ENCODE measurements around the gene POLR1G. TPM values are rescaled to one million over a fixed set of nuclear protein-coding genes. Genes with fewer than 3 reads are reported as not detected.

POLR1G gene
- total RNA-seq, 1 experiment from 2014 or later: 43.4 TPM

- Histone ChIP-seq H3K27me3 (ENCODE audit: insufficient read depth, low read length) (no peaks in the 10 kb centered on the region; the same call in 1 of the 2 replicates), H3K4ac (ENCODE audit: low read depth, low read length) (no peak overlapping the region), H4K8ac (replicated peaks; ENCODE audit: insufficient read length, low read depth, low read length) (no peak overlapping the region), H3K4me1 (ENCODE audit: insufficient read depth, low read length) (no peaks in the 10 kb centered on the region), H2AFZ (ENCODE audit: low read length) (no peak overlapping the region), H3K23ac (ENCODE audit: insufficient read length, low read depth, low read length) (no peak overlapping the region), H3K23me2 (ENCODE audit: insufficient read length, low read depth, low read length, poor library complexity, severe bottlenecking) (peaks cover 6% of the 10 kb centered on the region), H3T11ph (ENCODE audit: low read length) (no peak overlapping the region), H4K91ac (ENCODE audit: insufficient read length, low read depth, low read length) (no peak overlapping the region), H4K20me1 (ENCODE audit: control insufficient read depth, insufficient read depth, insufficient read length) (no peaks in the 10 kb centered on the region), H2BK5ac (ENCODE audit: insufficient read length, low read length) (no peak overlapping the region), H3K79me2 (ENCODE audit: insufficient read depth, low read length) (no peaks in the 10 kb centered on the region), H2BK120ac (ENCODE audit: low read depth, low read length, poor library complexity, severe bottlenecking) (no peak overlapping the region), H3K79me1 (ENCODE audit: insufficient read depth, low read depth, low read length, poor library complexity, severe bottlenecking) (no peaks in the 10 kb centered on the region), H3K9ac (ENCODE audit: extremely low read depth, insufficient read length, low read length) (no peak overlapping the region), H4K5ac (ENCODE audit: insufficient read length, low read depth, low read length) (no peak overlapping the region), H3K4me2 (ENCODE audit: insufficient read depth, insufficient read length, low read length) (peak overlapping the region; percentile 58), H3K56ac (ENCODE audit: insufficient read length, low read depth, low read length) (no peak overlapping the region), H2BK15ac (ENCODE audit: low read depth, low read length) (no peak overlapping the region), H3K14ac (ENCODE audit: insufficient read depth, low read length) (no peak overlapping the region), H3K18ac (ENCODE audit: insufficient read length, low read depth, low read length) (no peak overlapping the region), H3K9me3 (ENCODE audit: control insufficient read depth, low read depth, low read length) (no peaks in the 10 kb centered on the region), H2BK12ac (ENCODE audit: insufficient read length, low read depth, low read length) (no peak overlapping the region), H2BK20ac (ENCODE audit: low read depth, low read length, poor library complexity, severe bottlenecking) (no peak overlapping the region), H3K27ac (ENCODE audit: insufficient read length, low read depth, low read length) (no peak overlapping the region), H2AK5ac (ENCODE audit: insufficient read length, low read length) (no peak overlapping the region)
- Mint-ChIP-seq H3K4me1 (peaks cover 10 to 20% of the 10 kb centered on the region in 2 experiments), H3K27me3 (ENCODE audit: low read depth) (peaks cover 3% of the 10 kb centered on the region), H3K27ac (peak overlapping the region in 1 of 3 experiments; percentile 90; a peak in 2 of 7 replicates), H3K4me3 (peak overlapping the region; percentile 19 to 77; a peak in 4 of 5 replicates), H3K9me3 (no peaks in the 10 kb centered on the region), H3K36me3 (ENCODE audit: insufficient read depth in 1 of 3, low read depth in 3 of 3) (peaks cover 0 to 14% (median 0%) of the 10 kb centered on the region in 3 experiments; a peak in 3 of 7 replicates)
- peak; percentile 86 for DNase-seq
- no CpG with 5 or more reads among the region's 59 CpGs for WGBS (ENCODE audit: extremely low coverage, insufficient read length, low lambda C conversion rate)
- peak; percentile 55 for TF ChIP-seq CTCF (conservative IDR thresholded peaks at IDR 0.05)
Observed at GRCh38 chr19:45395821-45396617, 10.4 kb upstream of the POLR1G start.
